ENCODE data around the gene KIAA1328.
"Not testable (repeated sequence)": the region's sequence is repeated elsewhere in the genome, so short reads cannot be mapped to it uniquely, and the experiment has no call there.

The KIAA1328 gene

GRCh38 chr18:36895606-36896005 lies 66.7 kb downstream of the KIAA1328 start:
- no peak overlapping the region for H3K27ac ChIP-seq
- TF ChIP-seq CTCF (IDR thresholded peaks at IDR 0.05) (no peak), ZFX (IDR thresholded peaks at IDR 0.05; ENCODE audit: borderline replicate concordance) (no peak)

GRCh38 chr18:36897253-36897652 lies 68.3 kb downstream of the KIAA1328 start:
- TF ChIP-seq CTCF (IDR thresholded peaks at IDR 0.05): no peak
- TF ChIP-seq ZFX (IDR thresholded peaks at IDR 0.05; ENCODE audit: borderline replicate concordance): no peak
- no peak overlapping the region for H3K27ac ChIP-seq

- no peak for TF ChIP-seq ZFX (IDR thresholded peaks at IDR 0.05; ENCODE audit: borderline replicate concordance)
- peak; percentile 62 for TF ChIP-seq CTCF (IDR thresholded peaks at IDR 0.05)
- H3K27ac ChIP-seq: no peak overlapping the region
Observed at GRCh38 chr18:36899289-36899688, 70.4 kb downstream of the KIAA1328 start.

GRCh38 chr18:36900466-36900865 lies 71.5 kb downstream of the KIAA1328 start:
- TF ChIP-seq ZFX (IDR thresholded peaks at IDR 0.05; ENCODE audit: borderline replicate concordance) (no peak), CTCF (IDR thresholded peaks at IDR 0.05) (no peak)
- no peak overlapping the region for H3K27ac ChIP-seq

GRCh38 chr18:36901277-36901701 lies 72.4 kb downstream of the KIAA1328 start:
- H3K27ac ChIP-seq: no peak overlapping the region
- TF ChIP-seq CTCF (IDR thresholded peaks at IDR 0.05) (no peak), ZFX (IDR thresholded peaks at IDR 0.05; ENCODE audit: borderline replicate concordance) (no peak)

GRCh38 chr18:36903215-36903928 lies 74.4 kb downstream of the KIAA1328 start:
- TF ChIP-seq ZFX (IDR thresholded peaks at IDR 0.05; ENCODE audit: borderline replicate concordance): no peak
- no peak for TF ChIP-seq CTCF (IDR thresholded peaks at IDR 0.05)

GRCh38 chr18:36905571-36905970 lies 76.6 kb downstream of the KIAA1328 start:
- no peak overlapping the region for H3K27ac ChIP-seq
- no peak for TF ChIP-seq CTCF (IDR thresholded peaks at IDR 0.05)
- TF ChIP-seq ZFX (IDR thresholded peaks at IDR 0.05; ENCODE audit: borderline replicate concordance): no peak

More at GRCh38 chr18:36903215-36903928, 74.4 kb downstream of the KIAA1328 start:
- H3K27ac ChIP-seq: no peak overlapping the region

- not testable (repeated sequence) for H3K27ac ChIP-seq
Observed at GRCh38 chr18:36909282-36909681, 80.4 kb downstream of the KIAA1328 start.

Data from 22Rv1 (cell line).